NCI-H2107 (cell line): ENCODE data around the gene CLEC4C.
"Not testable (repeated sequence)": the region's sequence is repeated elsewhere in the genome, so short reads cannot be mapped to it uniquely, and the experiment has no call there.

Experiments used
- DNase-seq: peaks from one replicate; lab custom pipeline; 2025; lab: John Stamatoyannopoulos, UW

Gene CLEC4C, protein sequence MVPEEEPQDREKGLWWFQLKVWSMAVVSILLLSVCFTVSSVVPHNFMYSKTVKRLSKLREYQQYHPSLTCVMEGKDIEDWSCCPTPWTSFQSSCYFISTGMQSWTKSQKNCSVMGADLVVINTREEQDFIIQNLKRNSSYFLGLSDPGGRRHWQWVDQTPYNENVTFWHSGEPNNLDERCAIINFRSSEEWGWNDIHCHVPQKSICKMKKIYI

DNA sequence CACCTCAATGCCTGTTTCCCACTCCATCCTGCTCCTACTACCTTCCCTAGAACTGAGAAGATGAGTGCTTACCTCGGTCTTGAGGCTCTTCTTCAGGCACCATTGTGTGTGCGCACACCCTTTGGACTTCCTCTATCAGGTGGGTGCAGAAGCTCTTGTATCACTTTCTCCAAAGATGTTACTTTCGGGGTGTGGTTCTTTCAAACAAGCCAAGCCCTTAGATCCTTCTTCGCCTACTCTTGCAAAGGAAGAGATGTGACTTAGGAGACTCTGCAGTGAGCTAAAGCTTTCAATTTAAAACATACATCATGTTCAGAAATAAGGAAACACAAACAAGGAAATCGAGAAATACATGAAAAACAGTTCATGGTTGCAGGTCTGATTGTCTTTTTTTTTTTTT, at the start of gene CLEC4C:
CLEC4C (minus strand) TSS at position 130 of the 400 bp plus-strand sequence; CDS start at position 103, 27 bp downstream.
- DNase-seq: no peak

DNA sequence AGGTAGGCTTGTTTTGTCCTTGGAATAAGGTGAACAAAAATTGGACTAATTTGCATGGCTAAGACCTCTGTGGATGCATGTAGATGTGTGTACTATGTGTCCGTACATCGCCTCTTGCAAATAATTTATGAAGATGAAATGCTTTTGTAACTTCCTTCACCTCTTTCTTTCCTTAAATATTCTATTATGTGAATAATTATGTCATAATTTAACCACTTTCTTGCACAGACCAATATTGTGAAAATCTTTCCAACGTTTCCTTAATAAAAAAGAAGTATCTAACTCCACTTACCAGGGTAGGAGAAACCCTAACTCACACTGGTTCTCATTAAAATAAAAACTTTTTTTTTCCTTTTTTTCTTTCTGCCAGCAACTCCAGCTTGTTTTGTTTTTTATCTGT, 46.0 kb upstream of the CLEC4C start:
- DNase-seq: no peak

DNA sequence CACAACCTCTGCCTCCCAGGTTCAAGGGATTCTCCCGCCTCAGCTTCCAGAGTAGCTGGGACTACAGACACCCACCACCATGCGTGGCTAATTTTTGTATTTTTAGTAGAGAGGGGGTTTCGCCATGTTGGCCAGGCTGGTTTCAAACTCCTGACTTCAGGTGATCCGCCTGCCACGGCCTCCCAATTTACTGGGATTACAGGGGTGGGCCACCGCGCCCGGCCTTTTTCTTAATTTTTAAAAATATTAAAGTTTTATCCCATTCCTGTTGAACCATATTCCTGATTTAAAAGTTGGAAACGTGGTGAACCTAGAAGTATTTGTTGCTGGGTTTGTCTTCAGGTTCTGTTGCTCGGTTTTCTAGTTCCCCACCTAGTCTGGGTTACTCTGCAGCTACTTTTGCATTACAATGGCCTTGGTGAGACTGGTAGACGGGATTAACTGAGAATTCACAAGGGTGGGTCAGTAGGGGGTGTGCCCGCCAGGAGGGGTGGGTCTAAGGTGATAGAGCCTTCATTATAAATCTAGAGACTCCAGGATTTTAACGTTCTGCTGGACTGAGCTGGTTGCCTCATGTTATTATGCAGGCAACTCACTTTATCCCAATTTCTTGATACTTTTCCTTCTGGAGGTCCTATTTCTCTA, 41.8 kb upstream of the CLEC4C start, which contains the start of gene NANOG:
NANOG (plus strand) TSS at position 519 of the 645 bp plus-strand sequence. CDS start 213 bp downstream, outside the sequence.
- not testable (repeated sequence) for DNase-seq

DNA sequence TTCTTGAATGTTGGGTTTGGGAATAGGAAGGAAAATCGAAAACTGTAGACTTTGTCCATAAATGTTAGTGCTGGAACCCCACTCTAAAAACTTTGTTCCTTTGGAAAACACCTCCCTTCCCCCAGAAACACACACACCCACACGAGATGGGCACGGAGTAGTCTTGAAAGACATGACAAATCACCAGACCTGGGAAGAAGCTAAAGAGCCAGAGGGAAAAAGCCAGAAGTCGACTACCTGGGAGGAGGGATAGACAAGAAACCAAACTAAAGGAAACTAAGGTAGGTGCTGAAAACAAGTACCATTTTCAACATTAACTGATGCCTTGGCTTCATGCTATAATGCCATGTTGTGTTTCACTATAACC, 41.1 kb upstream of the CLEC4C start:
- DNase-seq: no peak

DNA sequence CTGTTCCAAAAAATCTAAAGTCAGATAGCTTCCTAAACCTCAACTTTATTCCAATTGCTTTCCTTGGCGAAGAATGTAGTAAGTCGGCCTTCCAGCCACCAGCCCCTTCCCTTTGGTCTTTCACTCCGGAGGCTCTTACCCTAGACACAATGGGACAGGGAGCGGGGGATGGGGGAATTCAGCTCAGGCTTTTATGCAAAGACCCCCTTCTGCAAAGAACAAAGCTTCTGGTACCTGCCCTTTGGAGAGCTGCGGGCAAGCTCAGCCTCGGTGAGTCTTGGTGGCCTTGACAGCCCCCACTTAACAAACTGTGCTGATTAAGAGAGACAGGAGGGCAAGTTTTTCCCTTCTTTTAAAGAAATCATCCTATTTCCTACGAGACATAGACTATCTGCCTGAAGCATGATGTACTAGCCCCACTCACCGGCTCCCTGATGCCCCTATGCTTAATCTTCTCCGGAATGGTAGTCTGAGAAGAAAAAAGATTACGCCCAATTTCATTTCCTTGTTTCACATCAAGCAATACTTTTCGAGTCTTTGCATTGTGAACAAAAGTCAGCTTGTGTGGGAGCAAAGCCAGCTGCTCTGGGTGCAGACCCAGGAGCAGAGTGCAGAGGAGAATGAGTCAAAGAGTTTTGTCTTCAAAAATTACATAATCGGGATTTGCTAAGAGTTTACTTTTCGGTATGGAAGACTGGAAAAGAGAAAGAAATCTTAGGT, 40.6 kb upstream of the CLEC4C start:
- no peak for DNase-seq

DNA sequence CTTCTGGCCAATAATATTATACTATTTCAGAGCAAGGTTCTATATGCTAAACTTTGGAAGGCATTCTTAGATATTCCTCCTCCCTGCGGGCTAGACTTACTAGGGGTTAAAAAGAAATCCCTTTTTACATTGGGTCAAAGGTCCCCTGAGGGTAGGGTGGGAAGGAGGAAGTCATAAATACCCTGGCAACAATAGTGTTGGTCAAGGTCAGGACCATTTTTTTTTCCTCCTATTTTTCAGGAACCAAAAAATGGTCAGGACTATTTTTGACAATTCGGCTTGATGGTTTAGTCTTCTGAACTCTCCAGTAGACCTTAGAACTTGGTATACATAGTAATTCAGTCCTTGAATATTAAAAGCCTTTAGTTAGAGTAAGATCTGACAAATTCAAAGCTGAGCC, 37.5 kb upstream of the CLEC4C start:
- no peak for DNase-seq

DNA sequence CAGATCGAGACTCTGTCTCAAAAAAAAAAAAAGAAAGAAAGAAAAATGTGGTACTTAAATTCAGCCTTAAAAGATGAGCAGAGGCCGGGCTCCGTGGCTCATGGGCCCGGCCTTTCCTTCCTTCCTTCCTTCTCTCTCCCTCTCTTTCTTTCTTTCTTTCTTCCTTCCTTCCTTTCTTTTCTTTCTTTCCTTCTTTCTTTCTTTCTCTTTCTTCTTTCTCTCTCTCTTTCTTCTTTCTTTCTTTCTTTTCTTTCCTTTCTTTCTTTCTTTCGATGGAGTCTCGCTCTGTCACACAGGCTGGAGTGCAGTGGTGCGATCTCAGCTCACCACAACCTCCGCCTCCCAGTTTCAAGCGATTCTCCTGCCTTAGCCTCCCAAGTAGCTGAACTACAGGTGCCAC, 36.3 kb upstream of the CLEC4C start:
- not testable (repeated sequence) for DNase-seq

DNA sequence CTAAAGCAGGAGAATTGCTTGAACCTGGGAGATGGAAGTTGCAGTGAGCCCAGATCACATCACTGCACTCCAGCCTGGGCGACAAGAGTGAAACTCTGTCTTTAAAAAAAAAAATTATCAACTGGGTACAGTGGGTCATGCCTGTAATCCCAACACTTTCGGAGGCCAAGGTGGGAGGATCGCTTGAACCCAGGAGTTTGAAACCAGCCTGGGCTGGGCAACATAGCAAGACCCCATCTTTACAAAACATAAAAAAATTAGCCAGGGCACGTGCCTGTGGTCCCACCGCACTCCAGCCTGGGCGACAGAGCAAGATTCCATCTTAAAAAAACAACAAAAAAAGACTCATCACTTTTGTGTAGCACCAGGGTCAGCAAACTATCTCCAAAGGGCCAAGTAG, 34.9 kb upstream of the CLEC4C start:
- no peak for DNase-seq

DNA sequence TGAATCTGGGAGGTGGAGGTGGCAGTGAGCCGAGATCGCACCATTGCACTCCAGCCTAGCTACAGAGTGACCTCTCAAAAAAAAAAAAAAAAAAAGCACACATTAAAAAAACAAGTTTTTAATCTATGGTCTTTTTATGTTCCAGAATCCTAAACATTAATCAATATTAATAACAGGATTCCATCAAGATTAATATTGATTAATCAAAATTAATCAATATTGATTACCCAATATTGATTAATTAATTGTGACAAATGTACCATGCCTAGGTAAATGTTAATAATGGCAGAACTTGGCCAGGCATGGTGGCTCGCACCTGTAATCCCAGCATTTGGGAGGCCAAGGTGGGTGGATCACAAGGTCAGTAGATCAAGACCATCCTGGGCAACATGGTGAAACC, 34.1 kb upstream of the CLEC4C start:
- DNase-seq: no peak

DNA sequence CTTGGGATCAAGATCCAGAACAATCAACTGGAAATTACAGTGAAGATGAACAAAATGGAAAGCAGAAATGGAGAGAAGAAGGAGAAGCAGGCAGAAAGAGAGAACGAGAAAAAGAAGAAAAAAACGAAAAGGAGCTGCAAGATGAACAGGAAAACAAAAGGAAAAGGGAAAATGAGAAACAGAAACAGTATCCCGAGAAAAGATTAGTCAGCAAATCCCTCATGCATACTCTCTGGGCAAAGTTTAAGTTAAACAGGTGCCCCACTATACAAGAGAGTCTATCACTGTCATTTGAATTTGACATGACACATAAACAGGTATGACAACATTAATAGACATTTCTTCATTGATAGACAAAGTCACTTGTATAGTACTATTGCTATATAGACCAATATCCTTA, 22.8 kb upstream of the CLEC4C start:
- DNase-seq: no peak

DNA sequence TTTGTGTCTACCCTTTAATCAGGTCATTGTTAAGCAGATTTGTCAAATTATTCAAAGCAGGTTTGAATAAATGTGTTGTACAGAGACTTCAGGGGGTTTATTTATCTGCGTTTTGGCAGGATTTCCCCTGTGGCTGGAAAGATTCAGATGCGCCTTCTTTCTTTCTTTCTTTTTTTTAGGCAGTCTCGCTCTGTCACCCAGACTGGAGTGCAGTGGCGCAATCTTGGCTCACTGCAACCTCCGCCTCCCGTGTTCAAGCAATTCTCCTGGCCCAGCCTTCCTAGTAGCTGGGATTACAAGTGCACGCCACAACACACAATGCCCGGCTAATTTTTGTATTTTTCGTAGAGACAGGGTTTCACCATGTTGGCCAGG, 11.6 kb upstream of the CLEC4C start:
- no peak for DNase-seq

DNA sequence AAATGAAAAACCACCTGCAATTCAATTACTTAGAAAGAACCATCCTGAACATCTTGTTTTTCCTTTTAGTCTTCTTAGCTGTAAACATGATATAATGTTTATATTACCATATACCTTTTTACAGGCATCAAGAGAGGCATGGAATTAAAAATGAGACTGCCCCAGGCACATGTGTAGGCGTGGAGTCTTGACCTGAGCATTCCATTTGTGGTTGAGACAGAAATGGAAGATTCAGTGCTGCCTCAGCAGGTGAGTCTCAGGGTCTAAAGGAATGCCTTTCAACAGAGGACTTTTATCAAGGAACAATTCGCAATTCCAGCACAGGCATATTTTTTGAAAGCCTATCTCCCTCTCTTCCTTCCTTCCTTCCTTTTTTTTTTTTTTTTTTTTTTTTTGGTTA, 9.8 kb upstream of the CLEC4C start:
- DNase-seq: no peak

DNA sequence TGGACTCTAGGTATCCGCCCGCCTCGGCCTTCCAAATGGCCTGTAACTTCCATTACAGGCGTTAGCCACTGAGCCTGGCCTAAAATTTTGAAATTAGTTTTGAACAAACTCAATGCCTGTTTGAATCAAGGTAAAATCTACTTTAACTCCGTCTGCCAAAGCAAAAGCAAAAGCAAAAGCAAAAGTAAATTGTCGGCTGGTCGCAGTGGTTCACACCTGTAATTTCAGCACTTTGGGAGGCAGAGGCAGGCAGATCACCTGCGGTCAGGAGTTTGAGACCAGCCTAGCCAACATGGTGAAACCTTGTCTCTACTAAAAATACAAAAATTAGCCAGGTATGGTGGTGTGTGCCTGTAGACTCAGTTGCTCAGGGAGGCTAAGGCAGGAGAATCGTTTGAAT, 8.5 kb upstream of the CLEC4C start:
- DNase-seq: not testable (repeated sequence)

DNA sequence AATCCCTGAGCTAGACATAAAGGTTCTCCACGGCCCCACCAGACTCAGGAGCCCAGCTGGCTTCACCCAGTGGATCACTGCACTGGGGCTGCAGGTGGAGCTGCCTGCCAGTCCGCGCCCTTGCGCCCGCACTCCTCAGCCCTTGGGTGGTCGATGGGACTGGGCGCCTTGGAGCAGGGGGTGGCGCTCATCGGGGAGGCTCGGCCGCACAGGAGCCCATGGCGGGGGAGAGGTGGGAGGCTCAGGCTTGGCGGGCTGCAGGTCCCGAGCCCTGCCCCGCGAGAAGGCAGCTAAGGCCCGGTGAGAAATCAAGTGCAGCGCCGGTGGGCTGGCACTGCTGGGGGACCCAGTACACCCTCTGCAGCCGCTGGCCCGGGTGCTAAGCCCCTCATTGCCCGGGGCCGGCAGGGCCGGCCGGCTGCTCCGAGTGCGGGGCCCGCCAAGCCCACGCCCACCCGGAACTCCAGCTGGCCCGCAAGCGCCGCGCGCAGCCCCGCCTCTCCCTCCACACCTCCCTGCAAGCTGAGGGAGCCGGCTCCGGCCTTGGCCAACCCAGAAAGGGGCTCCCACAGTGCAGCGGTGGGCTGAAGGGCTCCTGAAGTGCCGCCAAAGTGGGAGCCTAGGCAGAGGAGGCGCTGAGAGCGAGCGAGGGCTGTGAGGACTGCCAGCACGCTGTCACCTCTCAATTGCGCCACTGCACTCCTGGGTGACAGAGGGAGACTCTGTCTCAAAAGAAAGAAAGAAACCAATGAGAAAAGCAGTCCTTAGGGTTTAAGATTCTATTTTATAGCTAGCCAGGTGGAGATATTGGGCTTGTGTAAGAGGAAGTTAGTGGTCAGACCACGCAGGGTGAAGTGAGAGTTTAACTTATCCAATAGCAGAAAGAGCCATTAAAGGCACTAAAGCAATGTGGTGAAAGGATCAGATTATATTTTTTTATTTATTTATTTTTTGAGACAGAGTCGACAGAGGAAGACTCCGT, 5.1 kb upstream of the CLEC4C start:
- DNase-seq: not testable (repeated sequence)

DNA sequence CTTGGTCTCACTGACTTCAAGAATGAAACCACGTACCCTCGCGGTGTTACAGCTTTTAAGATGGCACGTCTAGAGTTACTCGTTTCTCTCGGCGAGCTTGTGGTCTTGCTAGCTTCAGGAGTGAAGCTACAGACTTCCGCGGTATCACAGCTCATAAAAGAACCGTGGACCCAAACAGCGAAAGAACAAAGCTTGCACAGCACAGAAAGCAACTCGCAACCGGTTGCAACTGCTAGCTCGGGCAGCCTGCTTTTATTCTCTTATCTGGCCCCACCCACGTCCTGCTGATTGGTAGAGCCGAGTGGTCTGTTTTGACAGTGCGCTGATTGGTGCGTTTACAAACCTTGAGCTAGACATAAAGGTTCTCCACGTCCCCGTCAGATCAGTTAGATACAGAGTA, 4.2 kb upstream of the CLEC4C start:
- DNase-seq: no peak

DNA sequence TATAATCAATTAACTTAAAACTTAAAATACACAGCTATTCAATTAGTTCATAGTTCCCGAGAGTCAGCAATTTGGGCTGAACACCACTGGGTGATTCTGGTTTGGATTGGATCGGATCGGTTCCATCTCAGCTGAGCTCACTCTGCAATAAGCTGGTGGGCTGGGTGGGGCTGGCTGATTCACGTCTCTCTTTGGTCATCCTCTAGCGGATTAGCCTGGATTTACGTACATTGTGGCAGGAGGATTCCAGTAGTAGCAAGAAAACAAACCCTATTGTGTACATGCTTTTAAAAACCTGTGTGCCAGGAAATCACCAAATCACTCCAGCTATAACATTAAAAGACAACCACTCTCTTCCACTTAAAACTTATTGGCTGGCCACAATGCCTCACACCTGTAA, 3.2 kb upstream of the CLEC4C start:
- DNase-seq: no peak

DNA sequence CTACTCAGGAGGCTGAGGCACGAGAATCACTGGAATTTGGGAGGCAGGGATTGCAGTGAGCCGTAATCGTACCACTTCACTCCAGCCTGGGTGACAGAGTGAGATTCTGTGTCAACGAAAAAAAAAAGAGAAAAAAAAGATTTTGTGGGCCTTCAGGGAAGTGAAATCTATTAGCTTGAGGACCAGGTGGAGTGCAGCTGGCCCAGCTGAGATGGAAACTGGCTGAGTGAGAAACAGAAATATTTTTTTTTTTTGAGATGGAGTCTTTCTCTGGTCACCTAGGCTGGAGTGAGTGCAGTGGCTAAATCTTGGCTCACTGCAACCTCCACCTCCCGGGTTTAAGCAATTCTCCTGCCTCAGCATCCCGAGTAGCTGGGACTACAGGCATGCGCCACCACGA, 2.3 kb upstream of the CLEC4C start:
- DNase-seq: no peak

DNA sequence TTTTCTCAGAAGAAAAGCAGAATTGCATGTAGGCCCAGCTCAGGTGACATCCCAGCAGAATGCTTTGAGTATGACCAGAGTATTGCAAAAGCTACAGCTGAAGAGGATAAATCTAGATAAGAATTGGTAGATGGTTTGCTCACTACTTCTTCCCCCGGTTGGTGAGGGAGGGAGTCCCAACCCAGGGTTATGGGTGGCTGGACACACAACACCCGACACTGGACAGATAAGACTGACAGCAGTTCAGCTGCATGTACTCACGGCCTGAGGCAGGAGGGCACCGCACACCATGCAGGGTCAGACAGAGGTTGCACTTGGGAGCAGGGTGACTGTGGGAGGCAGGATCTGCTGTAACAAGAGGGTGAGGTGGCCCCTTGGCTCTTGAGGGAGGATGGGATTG, 1.7 kb upstream of the CLEC4C start:
- no peak for DNase-seq

DNA sequence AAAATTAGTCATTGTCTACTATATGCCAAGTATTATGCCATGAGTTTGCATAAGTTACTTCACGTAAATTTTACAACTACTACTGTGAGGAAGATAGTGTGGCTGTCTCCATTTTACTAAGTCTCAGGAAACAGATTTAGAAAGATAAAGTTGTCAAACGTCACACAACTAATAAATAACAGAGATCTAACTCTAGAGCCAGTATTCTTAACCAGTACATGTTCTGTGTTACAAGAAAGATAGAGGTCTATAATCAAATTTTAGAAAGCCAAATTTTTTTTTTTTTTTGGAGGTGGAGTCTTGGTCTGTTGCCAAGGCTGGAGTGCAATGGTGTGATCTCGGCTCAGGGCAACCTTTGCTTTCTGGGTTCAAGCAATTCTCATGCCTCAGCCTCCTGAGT, 14.2 kb downstream of the CLEC4C start:
- DNase-seq: no peak

DNA sequence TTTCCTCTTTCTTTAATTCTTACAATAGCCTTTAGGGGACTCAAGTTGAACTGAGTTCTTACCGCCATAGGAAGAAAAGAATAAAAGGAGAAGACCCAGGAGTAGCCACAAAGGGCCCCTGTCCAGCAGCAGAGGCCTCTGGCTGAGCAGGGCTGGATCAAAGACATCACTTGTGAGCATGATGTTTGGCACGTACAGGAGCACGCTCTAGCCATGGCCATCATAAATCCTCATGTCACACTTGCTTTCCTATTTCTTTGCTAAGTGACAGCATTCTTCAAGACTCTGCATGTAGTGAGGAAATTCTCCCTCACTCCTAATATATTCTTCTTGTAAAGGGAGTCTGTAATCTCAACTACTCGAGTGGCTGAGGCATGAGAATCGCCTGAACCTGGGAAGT, 15.7 kb downstream of the CLEC4C start:
- DNase-seq: no peak

DNA sequence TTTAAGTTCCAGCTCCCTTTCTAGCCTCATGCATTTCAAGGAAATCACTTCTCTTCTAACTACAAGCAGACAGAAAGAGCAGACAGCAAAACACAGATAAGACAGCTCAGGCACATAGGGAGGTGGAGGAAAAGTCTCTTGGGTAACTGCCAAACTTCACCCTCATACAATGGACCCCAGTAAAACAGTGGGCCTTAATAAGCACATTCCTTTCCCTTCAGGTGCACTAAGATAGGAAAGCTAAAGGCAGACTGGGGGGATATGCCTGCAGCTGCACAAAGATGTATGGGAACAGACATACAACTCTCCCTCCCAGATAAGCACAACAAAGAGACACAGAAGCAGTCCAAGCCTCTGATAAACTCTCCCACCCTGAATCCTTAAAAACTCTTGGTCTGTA, 16.2 kb downstream of the CLEC4C start:
- not testable (repeated sequence) for DNase-seq

DNA sequence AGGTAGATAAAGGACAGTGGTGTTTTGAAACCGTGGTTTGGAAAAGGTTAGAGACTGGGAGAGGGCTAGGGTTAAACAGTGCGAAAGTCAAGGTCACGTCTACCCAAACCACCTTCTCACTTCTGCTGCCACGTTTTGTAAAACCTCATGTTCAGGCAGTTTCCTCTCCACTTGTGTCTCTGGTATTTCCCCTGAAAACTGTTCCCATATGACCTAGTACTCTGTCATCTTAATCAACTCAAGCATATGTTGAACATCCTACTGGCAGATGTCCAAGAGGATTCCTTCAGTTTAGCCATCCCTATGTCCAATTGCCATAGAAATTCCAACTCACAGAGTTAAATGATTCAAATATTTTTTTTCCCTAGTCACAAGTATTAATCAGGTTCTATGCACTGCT, 17.4 kb downstream of the CLEC4C start:
- no peak for DNase-seq
